ENCODE data around the gene TBC1D1. TPM values are rescaled to one million over a fixed set of nuclear protein-coding genes. Genes with fewer than 3 reads are reported as not detected.

The TBC1D1 gene
- total and polyA plus RNA-seq, 12 donors: 85.4 to 153 (median 106) TPM

DNA sequence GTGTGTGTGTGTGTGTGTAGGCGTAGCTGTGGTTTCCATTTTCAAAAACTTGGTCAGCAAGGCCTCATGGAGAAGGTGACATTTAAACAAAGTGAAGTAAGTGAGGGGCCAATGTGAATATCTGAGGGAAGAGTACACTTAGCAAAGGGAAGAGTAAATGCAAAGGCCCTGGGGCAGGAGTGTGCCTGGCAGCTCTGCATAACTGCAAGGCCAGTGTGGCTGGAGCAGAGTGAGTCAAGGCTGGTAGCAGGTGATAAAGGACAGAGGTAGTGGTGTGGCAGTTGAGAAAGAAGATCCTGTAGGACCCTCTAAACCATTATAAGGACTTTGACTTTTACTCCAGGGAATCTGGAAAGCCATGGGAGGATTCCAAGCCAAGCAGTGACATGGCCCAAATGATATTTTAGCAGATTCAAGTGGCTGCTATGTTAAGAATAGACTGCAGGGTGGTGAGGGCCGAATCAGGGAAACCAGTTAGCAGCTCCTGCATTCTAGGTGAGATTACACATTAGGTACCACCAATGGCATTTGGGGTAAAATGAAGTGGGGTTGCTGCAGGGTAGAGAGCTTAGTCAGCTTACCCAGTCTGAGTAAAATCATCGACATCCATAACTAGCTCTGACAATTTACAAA lies 5.9 kb upstream of the TBC1D1 start:
- ATAC-seq (peak; percentile 61 to 83 (median 78)), DNase-seq (peak in 1 of 2 donors; percentile 47)
- Histone ChIP-seq H3K27ac (peak overlapping the region; percentile 78 to 91 (median 81)), H3K9me3 (no peaks in the 10 kb centered on the region), H3K36me3 (no peaks in the 10 kb centered on the region), H3K4me1 (peaks cover 0 to 31% (median 8%) of the 10 kb centered on the region in 9 donors), H3K4me3 (peak overlapping the region in 2 of 10 donors; percentile 15 to 22), H3K27me3 (no peaks in the 10 kb centered on the region)
- peak in 2 of 9 donors; percentile 4 to 8 for TF ChIP-seq CTCF (IDR thresholded peaks at IDR 0.05)
- intact Hi-C loops (cut with DNase I): loop anchor here in 5 of 10 donors (5.0 to 10.0 kb wide), 5 partner anchors 60 to 200 kb away; partner anchors contain the start of genes PGM2 (in 1 of the 5) and RELL1 (in 1 of the 5)
- WGBS, 2 donors: 63 to 68% methylated on average over 3 of the region's 3 CpGs

DNA sequence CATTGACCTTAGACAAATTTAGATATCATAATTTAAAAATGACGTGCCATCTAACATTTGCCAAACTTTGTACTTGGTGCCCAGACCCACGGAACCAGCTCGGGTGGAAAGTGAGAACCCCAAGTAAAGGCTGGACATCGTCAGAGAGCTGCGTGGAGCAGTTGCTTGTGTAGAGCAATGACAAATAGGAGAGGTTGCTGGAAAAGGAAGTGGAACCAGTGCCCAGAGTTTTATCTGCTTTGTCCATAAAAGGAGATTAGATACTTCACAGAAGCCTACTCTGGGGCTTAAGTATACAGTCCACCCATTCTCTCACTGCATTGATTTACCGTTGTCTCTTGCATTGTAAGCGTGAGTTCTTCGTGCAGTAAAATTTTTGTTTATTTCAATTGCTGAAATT lies 5.4 kb upstream of the TBC1D1 start:
- H3K36me3 ChIP-seq: no peaks in the 10 kb centered on the region
- H3K4me3 ChIP-seq: peak overlapping the region in 2 of 10 donors; percentile 15 to 22
- peaks cover 0 to 34% (median 8%) of the 10 kb centered on the region in 9 donors for H3K4me1 ChIP-seq
- no peaks in the 10 kb centered on the region for H3K9me3 ChIP-seq
- intact Hi-C loops (cut with DNase I): loop anchor here in 5 of 10 donors (5.0 to 10.0 kb wide), 5 partner anchors 61 to 201 kb away; partner anchors contain the start of genes PGM2 (in 1 of the 5) and RELL1 (in 1 of the 5)
- ATAC-seq (peak; percentile 63 to 80 (median 75)), DNase-seq (peak in 1 of 2 donors; percentile 61)
- no peaks in the 10 kb centered on the region for H3K27me3 ChIP-seq
- WGBS, 2 donors: 16 to 28% methylated on average over 8 of the region's 8 CpGs
- H3K27ac ChIP-seq: peak overlapping the region; percentile 78 to 91 (median 81)
- no peak for TF ChIP-seq CTCF (IDR thresholded peaks at IDR 0.05)

GRCh38 chr4:37889849-37890800 lies 759 bp upstream of the TBC1D1 start:
- Histone ChIP-seq H3K4me1 (peaks cover 0 to 46% (median 16%) of the 10 kb centered on the region in 9 donors), H3K9me3 (no peaks in the 10 kb centered on the region), H3K36me3 (no peaks in the 10 kb centered on the region), H3K4me3 (peak overlapping the region; percentile 65 to 96 (median 88)), H3K27ac (peak overlapping the region; percentile 85 to 95 (median 91)), H3K27me3 (no peaks in the 10 kb centered on the region)
- ATAC-seq (peak; percentile 72 to 95 (median 90)), DNase-seq (peak; percentile 74 to 80)
- intact Hi-C loops (cut with DNase I): loop anchor here in 9 of 10 donors (2.0 to 10.0 kb wide), 17 partner anchors 63 to 225 kb away; partner anchors contain the start of genes PGM2 (in 5 of the 9) and RELL1 (in 1 of the 9)
- 4 to 5% methylated on average over 63 of the region's 63 CpGs for WGBS, 2 donors
- peak in 7 of 9 donors; percentile 7 to 60 (median 34) for TF ChIP-seq CTCF (IDR thresholded peaks at IDR 0.05)
